Measurements from ENCODE around the gene BLOC1S1. TPM values are rescaled to one million over a fixed set of nuclear protein-coding genes. Genes with fewer than 3 reads are reported as not detected.

BLOC1S1 gene
- total RNA-seq, 2 experiments from 2014 or later: 79.0 to 84.6 TPM

- no peaks in the 10 kb centered on the region for H3K4me1 Mint-ChIP-seq (ENCODE audit: low read depth)
- no peaks in the 10 kb centered on the region for H3K36me3 Mint-ChIP-seq (ENCODE audit: low read depth)
- no peaks in the 10 kb centered on the region for H3K27me3 Mint-ChIP-seq
- ChIA-PET CTCF (interaction anchor here (1.1 to 1.5 kb wide), 2 partner anchors 12 to 31 kb away, joined by 3 read pairs; a partner anchor contains a TSS), POLR2A (no interaction called here)
- intact Hi-C loops (cut with micrococcal nuclease): no loop called here
- H3K4me3 Mint-ChIP-seq: no peak overlapping the region
- no peak for DNase-seq
- no peak for TF ChIP-seq CTCF (IDR thresholded peaks at IDR 0.05)
- no peaks in the 10 kb centered on the region for H3K9me3 Mint-ChIP-seq
- no peak for ATAC-seq
- no peak overlapping the region for H3K27ac Mint-ChIP-seq
Measured at GRCh38 chr12:55693323-55694187, 22.3 kb upstream of the BLOC1S1 start.

- ChIA-PET POLR2A (no interaction called here), CTCF (interaction anchor here (1.1 to 1.8 kb wide), 3 partner anchors 12 to 31 kb away, joined by 3 to 5 read pairs (median 3); a partner anchor contains a TSS)
- no peak for DNase-seq
- H3K9me3 Mint-ChIP-seq: no peaks in the 10 kb centered on the region
- no peak for TF ChIP-seq CTCF (IDR thresholded peaks at IDR 0.05)
- no peak for ATAC-seq
- H3K4me1 Mint-ChIP-seq (ENCODE audit: low read depth): no peaks in the 10 kb centered on the region
- H3K27me3 Mint-ChIP-seq: no peaks in the 10 kb centered on the region
- intact Hi-C loops (cut with micrococcal nuclease): no loop called here
- H3K36me3 Mint-ChIP-seq (ENCODE audit: low read depth): no peaks in the 10 kb centered on the region
- no peak overlapping the region for H3K27ac Mint-ChIP-seq
- H3K4me3 Mint-ChIP-seq: no peak overlapping the region
Measured at GRCh38 chr12:55694188-55694515, 21.7 kb upstream of the BLOC1S1 start.

- ChIA-PET POLR2A (no interaction called here), CTCF (interaction anchor here (1.1 to 1.8 kb wide), 2 partner anchors 13 to 30 kb away, joined by 3 to 5 read pairs; a partner anchor contains a TSS)
- no peaks in the 10 kb centered on the region for H3K4me1 Mint-ChIP-seq (ENCODE audit: low read depth)
Measured at GRCh38 chr12:55694651-55695050, 21.2 kb upstream of the BLOC1S1 start.

GRCh38 chr12:55695349-55695748 is 20.5 kb upstream of the BLOC1S1 start:
- ATAC-seq: no peak
- intact Hi-C loops (cut with micrococcal nuclease): no loop called here
- ChIA-PET CTCF (interaction anchor here (1.8 to 4.0 kb wide), 3 partner anchors 10 to 39 kb away, joined by 5 to 16 read pairs (median 8); a partner anchor contains a TSS), POLR2A (no interaction called here)
- Mint-ChIP-seq H3K4me1 (ENCODE audit: low read depth) (no peaks in the 10 kb centered on the region), H3K27me3 (no peaks in the 10 kb centered on the region), H3K9me3 (no peaks in the 10 kb centered on the region), H3K27ac (no peak overlapping the region), H3K36me3 (ENCODE audit: low read depth) (no peaks in the 10 kb centered on the region), H3K4me3 (no peak overlapping the region)
- no peak for DNase-seq
- no peak for TF ChIP-seq CTCF (IDR thresholded peaks at IDR 0.05)

More at GRCh38 chr12:55694651-55695050, 21.2 kb upstream of the BLOC1S1 start:
- Mint-ChIP-seq H3K9me3 (no peaks in the 10 kb centered on the region), H3K27ac (no peak overlapping the region), H3K4me3 (no peak overlapping the region), H3K36me3 (ENCODE audit: low read depth) (no peaks in the 10 kb centered on the region), H3K27me3 (no peaks in the 10 kb centered on the region)
- no peak for TF ChIP-seq CTCF (IDR thresholded peaks at IDR 0.05)
- ATAC-seq: no peak
- intact Hi-C loops (cut with micrococcal nuclease): no loop called here
- no peak for DNase-seq

GRCh38 chr12:55696141-55696540 is 19.7 kb upstream of the BLOC1S1 start:
- TF ChIP-seq CTCF (IDR thresholded peaks at IDR 0.05): no peak
- no peak overlapping the region for H3K4me3 Mint-ChIP-seq
- no peaks in the 10 kb centered on the region for H3K36me3 Mint-ChIP-seq (ENCODE audit: low read depth)
- intact Hi-C loops (cut with micrococcal nuclease): no loop called here
- ChIA-PET CTCF (interaction anchor here (1.8 to 4.0 kb wide), 3 partner anchors 9 to 40 kb away, joined by 5 to 16 read pairs (median 8); a partner anchor contains a TSS), POLR2A (interaction anchor here (1.4 kb wide), 1 partner anchor 23 kb away, joined by 4 read pairs; no protein-coding TSS in a partner anchor)
- no peaks in the 10 kb centered on the region for H3K4me1 Mint-ChIP-seq (ENCODE audit: low read depth)
- ATAC-seq: no peak
- DNase-seq: no peak
- no peaks in the 10 kb centered on the region for H3K27me3 Mint-ChIP-seq
- H3K9me3 Mint-ChIP-seq: no peaks in the 10 kb centered on the region
- no peak overlapping the region for H3K27ac Mint-ChIP-seq
